Measurements from ENCODE around the gene UBL4B. TPM values are rescaled to one million over a fixed set of nuclear protein-coding genes. Genes with fewer than 3 reads are reported as not detected.

UBL4B gene, protein sequence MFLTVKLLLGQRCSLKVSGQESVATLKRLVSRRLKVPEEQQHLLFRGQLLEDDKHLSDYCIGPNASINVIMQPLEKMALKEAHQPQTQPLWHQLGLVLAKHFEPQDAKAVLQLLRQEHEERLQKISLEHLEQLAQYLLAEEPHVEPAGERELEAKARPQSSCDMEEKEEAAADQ
- 0.19 and 0.47 TPM in 2 replicates for total RNA-seq (2014; rRNA removed; shearing (Covaris generic); ENCODE audit: low replicate concordance)

GRCh38 chr1:110112143-110112542, at the start of gene UBL4B:
UBL4B (plus strand) TSS chr1:110112443; CDS start chr1:110112535, 92 bp downstream.
- Histone ChIP-seq H3K9me2 (replicated peaks; ENCODE audit: insufficient read depth, low read length) (no peaks in the 10 kb centered on the region), H3K79me2 (ENCODE audit: low read length) (no peaks in the 10 kb centered on the region), H3K36me3 (ENCODE audit: insufficient read depth, low read length) (no peaks in the 10 kb centered on the region), H3K4me1 (ENCODE audit: low read length) (peaks cover 73% of the 10 kb centered on the region), H3K27me3 (ENCODE audit: low read length) (no peaks in the 10 kb centered on the region), H3K4me3 (ENCODE audit: low read length) (no peak within 1 kb of the TSS), H2AFZ (ENCODE audit: low read length) (no peak within 1 kb of the TSS), H3K27ac (ENCODE audit: low read length) (peak within 1 kb of the TSS; percentile 80), H4K20me1 (ENCODE audit: insufficient read depth, low read depth, low read length) (no peaks in the 10 kb centered on the region), H3K9ac (ENCODE audit: low read length) (peak within 1 kb of the TSS; percentile 50), H3K4me2 (ENCODE audit: low read depth, low read length, poor library complexity, severe bottlenecking) (peak within 1 kb of the TSS; percentile 31), H3K9me3 (ENCODE audit: low read length) (no peaks in the 10 kb centered on the region)
- DNase-seq = no peak

GRCh38 chr1:110062612-110063011, 49.6 kb upstream of the UBL4B start:
- Histone ChIP-seq H3K4me3 (ENCODE audit: low read length) (no peak overlapping the region), H3K4me1 (ENCODE audit: low read length) (peaks cover 6% of the 10 kb centered on the region; the same call in 1 of the 2 replicates), H3K9me2 (replicated peaks; ENCODE audit: insufficient read depth, low read length) (no peaks in the 10 kb centered on the region), H4K20me1 (ENCODE audit: insufficient read depth, low read depth, low read length) (no peaks in the 10 kb centered on the region), H3K27me3 (ENCODE audit: low read length) (no peaks in the 10 kb centered on the region), H3K27ac (ENCODE audit: low read length) (peak overlapping the region; percentile 20; the same call in 1 of the 2 replicates), H3K36me3 (ENCODE audit: insufficient read depth, low read length) (no peaks in the 10 kb centered on the region), H3K79me2 (ENCODE audit: low read length) (no peaks in the 10 kb centered on the region), H3K4me2 (ENCODE audit: low read depth, low read length, poor library complexity, severe bottlenecking) (no peak overlapping the region), H3K9me3 (ENCODE audit: low read length) (no peaks in the 10 kb centered on the region), H2AFZ (ENCODE audit: low read length) (no peak overlapping the region), H3K9ac (ENCODE audit: low read length) (no peak overlapping the region)
- DNase-seq = no peak

DNA sequence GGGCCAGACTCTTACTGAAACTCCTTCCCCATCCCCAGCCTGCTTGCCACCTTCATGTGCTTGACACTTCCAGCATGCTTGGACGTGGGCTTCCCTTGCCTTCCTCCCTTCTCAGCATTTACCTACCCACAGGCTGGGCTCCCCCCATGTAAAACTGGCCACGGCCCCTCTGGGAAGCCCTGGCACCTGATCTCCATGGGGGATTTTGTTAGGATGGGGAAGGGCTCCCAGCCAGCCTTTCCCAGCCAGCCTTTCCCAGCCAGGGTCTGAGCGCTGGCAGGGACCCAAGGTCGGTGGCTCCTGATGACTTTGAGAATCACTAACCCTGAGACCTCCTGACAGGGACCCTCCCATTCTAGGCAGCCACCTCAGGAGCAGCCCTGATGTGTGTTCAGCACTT, 48.5 kb upstream of the UBL4B start:
- H3K4me2 ChIP-seq (ENCODE audit: low read depth, low read length, poor library complexity, severe bottlenecking) = no peak overlapping the region

DNA sequence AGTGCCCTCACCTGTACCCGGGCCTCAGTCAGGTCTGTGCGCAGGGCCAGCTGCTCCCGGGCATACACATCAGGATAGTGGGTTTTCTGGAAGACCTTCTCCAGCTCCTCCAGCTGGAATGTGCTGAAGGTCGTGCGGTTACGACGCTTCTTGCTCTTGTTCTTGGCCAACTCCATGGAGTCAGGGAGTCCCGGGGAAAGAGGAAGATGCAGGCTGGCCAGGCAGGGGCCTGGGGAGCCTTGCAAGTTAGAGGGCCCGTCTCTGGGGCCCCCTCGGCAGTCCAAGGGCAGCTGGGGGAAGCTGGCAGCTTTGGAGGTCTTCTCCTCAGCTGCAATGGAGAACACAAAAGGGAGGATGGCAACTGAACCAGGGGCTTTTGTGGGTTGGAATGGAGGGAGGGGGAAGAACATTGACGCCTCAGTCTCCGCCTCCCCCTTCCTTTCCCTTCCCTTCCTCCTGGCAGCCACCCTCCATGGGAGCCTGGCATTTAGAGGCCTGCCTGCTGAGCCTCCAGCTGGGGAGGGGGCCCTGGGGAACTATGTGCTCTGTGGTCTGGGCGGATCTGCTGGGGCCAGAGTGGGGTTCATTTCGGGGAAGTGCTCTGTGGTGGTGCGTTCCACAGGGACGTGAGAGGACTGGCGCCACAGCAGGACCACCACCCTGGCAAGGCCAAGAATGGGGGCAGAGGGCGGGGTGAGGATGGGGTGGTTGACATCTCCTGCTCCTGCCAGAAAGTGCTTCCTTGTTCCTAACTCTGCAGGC, 47.5 kb upstream of the UBL4B start:
- H3K36me3 ChIP-seq (ENCODE audit: insufficient read depth, low read length) = no peaks in the 10 kb centered on the region

More for the DNA sequence above, 48.5 kb upstream of the UBL4B start:
- no peak overlapping the region for H2AFZ ChIP-seq (ENCODE audit: low read length)
- no peaks in the 10 kb centered on the region for H3K9me3 ChIP-seq (ENCODE audit: low read length)
- no peak overlapping the region for H3K9ac ChIP-seq (ENCODE audit: low read length)
- peaks cover 6% of the 10 kb centered on the region; the same call in 1 of the 2 replicates for H3K4me1 ChIP-seq (ENCODE audit: low read length)
- no peaks in the 10 kb centered on the region for H3K36me3 ChIP-seq (ENCODE audit: insufficient read depth, low read length)
- DNase-seq = no peak
- H3K9me2 ChIP-seq (replicated peaks; ENCODE audit: insufficient read depth, low read length) = no peaks in the 10 kb centered on the region
- no peaks in the 10 kb centered on the region for H3K79me2 ChIP-seq (ENCODE audit: low read length)
- no peak overlapping the region for H3K27ac ChIP-seq (ENCODE audit: low read length)
- H3K27me3 ChIP-seq (ENCODE audit: low read length) = no peaks in the 10 kb centered on the region
- no peak overlapping the region for H3K4me3 ChIP-seq (ENCODE audit: low read length)
- H4K20me1 ChIP-seq (ENCODE audit: insufficient read depth, low read depth, low read length) = no peaks in the 10 kb centered on the region

GRCh38 chr1:110065841-110066240, 46.4 kb upstream of the UBL4B start:
- Histone ChIP-seq H3K27me3 (ENCODE audit: low read length) (no peaks in the 10 kb centered on the region), H3K9me2 (replicated peaks; ENCODE audit: insufficient read depth, low read length) (no peaks in the 10 kb centered on the region), H3K4me2 (ENCODE audit: low read depth, low read length, poor library complexity, severe bottlenecking) (no peak overlapping the region), H3K27ac (ENCODE audit: low read length) (no peak overlapping the region), H3K9ac (ENCODE audit: low read length) (no peak overlapping the region), H3K9me3 (ENCODE audit: low read length) (no peaks in the 10 kb centered on the region), H3K4me1 (ENCODE audit: low read length) (peaks cover 6% of the 10 kb centered on the region; the same call in 1 of the 2 replicates), H2AFZ (ENCODE audit: low read length) (no peak overlapping the region), H3K36me3 (ENCODE audit: insufficient read depth, low read length) (no peaks in the 10 kb centered on the region), H3K79me2 (ENCODE audit: low read length) (no peaks in the 10 kb centered on the region), H3K4me3 (ENCODE audit: low read length) (no peak overlapping the region), H4K20me1 (ENCODE audit: insufficient read depth, low read depth, low read length) (no peaks in the 10 kb centered on the region)
- no peak for DNase-seq

More for the DNA sequence above, 47.5 kb upstream of the UBL4B start:
- Histone ChIP-seq H3K9ac (ENCODE audit: low read length) (no peak overlapping the region), H3K9me2 (replicated peaks; ENCODE audit: insufficient read depth, low read length) (no peaks in the 10 kb centered on the region), H3K27ac (ENCODE audit: low read length) (no peak overlapping the region), H3K4me1 (ENCODE audit: low read length) (peaks cover 6% of the 10 kb centered on the region; the same call in 1 of the 2 replicates), H3K79me2 (ENCODE audit: low read length) (no peaks in the 10 kb centered on the region), H3K27me3 (ENCODE audit: low read length) (no peaks in the 10 kb centered on the region), H3K4me3 (ENCODE audit: low read length) (no peak overlapping the region), H4K20me1 (ENCODE audit: insufficient read depth, low read depth, low read length) (no peaks in the 10 kb centered on the region), H2AFZ (ENCODE audit: low read length) (no peak overlapping the region), H3K4me2 (ENCODE audit: low read depth, low read length, poor library complexity, severe bottlenecking) (no peak overlapping the region), H3K9me3 (ENCODE audit: low read length) (no peaks in the 10 kb centered on the region)
- no peak for DNase-seq

DNA sequence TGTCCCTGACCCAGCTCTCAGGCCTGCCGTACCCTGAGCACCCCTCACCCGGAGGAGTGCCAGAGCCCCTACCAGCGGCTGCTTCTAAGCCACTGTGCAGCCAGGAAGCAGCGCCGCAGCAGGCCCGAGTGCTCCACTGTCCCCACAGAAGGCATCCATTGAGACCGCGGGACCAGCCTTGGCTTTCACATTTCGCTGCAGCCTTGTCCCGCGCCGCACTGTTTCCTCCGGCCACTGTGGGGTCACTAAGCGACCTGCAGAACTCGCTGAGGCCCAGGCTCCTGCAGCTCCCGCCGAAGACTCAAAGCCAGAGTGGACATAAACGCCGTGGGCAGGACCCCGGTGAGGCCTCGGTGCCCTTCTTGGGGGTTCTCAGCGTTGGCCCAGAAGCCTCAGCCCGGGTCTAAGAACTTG, 44.8 kb upstream of the UBL4B start:
- DNase-seq = no peak
- H3K9ac ChIP-seq (ENCODE audit: low read length) = no peak overlapping the region
- H3K27me3 ChIP-seq (ENCODE audit: low read length) = no peaks in the 10 kb centered on the region
- H4K20me1 ChIP-seq (ENCODE audit: insufficient read depth, low read depth, low read length) = no peaks in the 10 kb centered on the region
- H3K9me2 ChIP-seq (replicated peaks; ENCODE audit: insufficient read depth, low read length) = no peaks in the 10 kb centered on the region
- no peaks in the 10 kb centered on the region for H3K36me3 ChIP-seq (ENCODE audit: insufficient read depth, low read length)
- no peak overlapping the region for H3K4me2 ChIP-seq (ENCODE audit: low read depth, low read length, poor library complexity, severe bottlenecking)
- H3K9me3 ChIP-seq (ENCODE audit: low read length) = no peaks in the 10 kb centered on the region
- no peaks in the 10 kb centered on the region for H3K79me2 ChIP-seq (ENCODE audit: low read length)
- no peak overlapping the region for H2AFZ ChIP-seq (ENCODE audit: low read length)
- H3K27ac ChIP-seq (ENCODE audit: low read length) = no peak overlapping the region
- no peak overlapping the region for H3K4me3 ChIP-seq (ENCODE audit: low read length)
- no peaks in the 10 kb centered on the region for H3K4me1 ChIP-seq (ENCODE audit: low read length)

GRCh38 chr1:110067893-110068645, 44.2 kb upstream of the UBL4B start:
- Histone ChIP-seq H4K20me1 (ENCODE audit: insufficient read depth, low read depth, low read length) (no peaks in the 10 kb centered on the region), H3K4me1 (ENCODE audit: low read length) (no peaks in the 10 kb centered on the region), H3K4me3 (ENCODE audit: low read length) (no peak overlapping the region), H3K9ac (ENCODE audit: low read length) (no peak overlapping the region), H3K27me3 (ENCODE audit: low read length) (no peaks in the 10 kb centered on the region), H3K36me3 (ENCODE audit: insufficient read depth, low read length) (no peaks in the 10 kb centered on the region), H3K9me3 (ENCODE audit: low read length) (no peaks in the 10 kb centered on the region), H2AFZ (ENCODE audit: low read length) (no peak overlapping the region), H3K79me2 (ENCODE audit: low read length) (no peaks in the 10 kb centered on the region), H3K4me2 (ENCODE audit: low read depth, low read length, poor library complexity, severe bottlenecking) (no peak overlapping the region), H3K9me2 (replicated peaks; ENCODE audit: insufficient read depth, low read length) (no peaks in the 10 kb centered on the region), H3K27ac (ENCODE audit: low read length) (no peak overlapping the region)
- no peak for DNase-seq
